NB4 (cell line): Measurements from ENCODE around the gene RHBDD1.

Experiments
- CTCF ChIP-seq: IDR thresholded peaks from one replicate; pipeline ENCODE4 v1.5.1; 2012; ENCODE audit warnings: low read depth, low read length
- MYC ChIP-seq: IDR thresholded peaks from 2 replicates; pipeline ENCODE4 v1.6.1; 2011; ENCODE audit warnings: low read depth, low read length
- POLR2A ChIP-seq: IDR thresholded peaks from 2 replicates; pipeline ENCODE4 v1.6.1; 2011; ENCODE audit warnings: mild to moderate bottlenecking; ENCODE audit not compliant: insufficient read length; ENCODE audit errors: extremely low read depth

- no peak for TF ChIP-seq POLR2A
- no peak for TF ChIP-seq CTCF
- no peak for TF ChIP-seq MYC
Observed at GRCh38 chr2:226882606-226883005, 46.8 kb downstream of the RHBDD1 start.
